H1 (cell line): ENCODE data around the gene NLRP1. TPM values are rescaled to one million over a fixed set of nuclear protein-coding genes. Genes with fewer than 3 reads are reported as not detected.

Experiments
- BCL11A ChIP-seq, 2 experiments: IDR thresholded peaks; one replicate each; pipeline ENCODE4 v1.6.1; 2011; ENCODE audit warnings: low read depth in 2 of 2, low read length in 2 of 2, mild to moderate bottlenecking in 2 of 2
- CEBPB ChIP-seq: IDR thresholded peaks from 2 replicates; pipeline ENCODE4 v1.6.1; 2012; ENCODE audit warnings: low read depth, low read length
- FOSL1 ChIP-seq: IDR thresholded peaks from 2 replicates; pipeline ENCODE4 v1.6.1; 2011; ENCODE audit warnings: mild to moderate bottlenecking, low read depth, low read length, moderate library complexity; ENCODE audit not compliant: insufficient read depth
- GABPA ChIP-seq: IDR thresholded peaks from 2 replicates; pipeline ENCODE4 v1.6.1; 2011; ENCODE audit warnings: mild to moderate bottlenecking, low read length, moderate library complexity, borderline replicate concordance; ENCODE audit not compliant: insufficient read depth
- NANOG ChIP-seq: IDR thresholded peaks from 2 replicates; pipeline ENCODE4 v1.6.1; 2011; ENCODE audit warnings: low read length, low read depth, mild to moderate bottlenecking, inconsistent platforms; ENCODE audit not compliant: insufficient read depth, poor library complexity, severe bottlenecking
- RAD21 ChIP-seq, 2 experiments: IDR thresholded peaks in 1 of 2; conservative IDR thresholded peaks in 1 of 2; 2 replicates each; pipeline ENCODE4 v1.6.1; 2011; ENCODE audit warnings: low read depth in 2 of 2, low read length in 2 of 2, improper control_type of control experiment in 1 of 2, inconsistent platforms in 1 of 2, mild to moderate bottlenecking in 1 of 2, moderate library complexity in 1 of 2
- polyA plus RNA-seq, 7 experiments: library from polyadenylated mRNA; depleted of rRNA in 3 of 7; stranded (reverse) in 5 of 7; unstranded in 2 of 7; fragments of >200 nt in 5 of 7; fragments of 200-250 nt in 2 of 7; gene quantifications; 1 replicate in 5 of 7; 2 replicates in 1 of 7; 4 replicates in 1 of 7; pipeline versions ENCODE4 v1.2.1 to v1.2.3, GENCODE V29; 2011 to 2013; ENCODE audit warnings: missing spikeins in 2 of 7, mixed read lengths in 2 of 7
- total RNA-seq: library from RNA; stranded (reverse); fragmentation: NEBNext Ultra II Directional; extraction: Animal tissue kit (Norgen Biotek cat#: 25700); gene quantifications from 2 replicates; pipeline ENCODE4 v1.2.1, GENCODE V29; 2021
- TF ChIP-seq, protein P1 (sequence below): fragments of 300-600 bp; sonication (generic); IDR thresholded peaks from 2 replicates; pipeline ENCODE4 v1.7.1; 2012; ENCODE audit warnings: low read length, moderate library complexity, mild to moderate bottlenecking, inconsistent platforms; ENCODE audit not compliant: insufficient replicate concordance

NLRP1 gene
- total and polyA plus RNA-seq, 2 of the 8 experiments (the other 6 are each of a cell fraction or from before 2014, with no cell fraction given) = 8.6 to 10.4 TPM

DNA sequence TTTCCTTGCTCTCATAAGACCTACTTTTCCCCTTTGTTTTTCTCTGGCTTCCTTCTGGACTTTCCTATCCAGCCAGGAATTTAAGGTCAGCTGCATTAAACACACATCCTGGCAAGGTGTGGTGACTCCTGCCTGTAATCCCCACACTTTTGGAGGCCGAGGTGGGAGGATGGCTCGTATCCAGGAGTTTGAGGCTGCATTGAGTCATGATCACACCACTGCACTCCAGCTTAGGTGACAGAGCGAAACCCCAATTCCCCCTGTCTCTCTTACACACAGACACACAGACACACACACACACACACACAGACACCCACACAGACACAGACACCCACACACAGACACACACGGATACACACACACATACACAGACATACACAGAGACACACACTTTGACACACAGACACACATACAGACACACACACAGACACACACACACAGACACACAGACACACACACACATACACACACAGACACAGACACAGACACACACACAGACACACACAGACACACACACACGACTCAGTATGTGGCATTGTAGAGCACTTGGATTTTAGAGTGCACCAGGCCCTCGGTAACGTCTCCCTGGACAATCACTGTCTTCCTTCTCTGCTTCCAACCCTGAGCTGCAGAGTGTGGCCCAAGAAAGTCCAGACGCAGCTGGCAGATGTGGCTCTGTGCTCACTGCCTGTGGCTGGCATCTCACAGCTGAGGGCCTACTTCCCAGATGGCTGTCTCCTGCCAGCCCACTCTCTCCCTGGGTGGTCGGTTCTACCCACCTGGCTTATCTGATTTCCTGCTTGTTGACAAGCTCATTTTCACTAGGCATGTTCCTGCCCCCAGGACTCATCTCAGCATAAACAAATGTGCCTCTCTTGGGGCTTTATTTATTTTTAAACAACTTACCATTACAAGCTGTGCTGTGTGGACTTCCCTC lies 39.0 kb downstream of the NLRP1 start (continued):
- TF ChIP-seq, protein P1, sequence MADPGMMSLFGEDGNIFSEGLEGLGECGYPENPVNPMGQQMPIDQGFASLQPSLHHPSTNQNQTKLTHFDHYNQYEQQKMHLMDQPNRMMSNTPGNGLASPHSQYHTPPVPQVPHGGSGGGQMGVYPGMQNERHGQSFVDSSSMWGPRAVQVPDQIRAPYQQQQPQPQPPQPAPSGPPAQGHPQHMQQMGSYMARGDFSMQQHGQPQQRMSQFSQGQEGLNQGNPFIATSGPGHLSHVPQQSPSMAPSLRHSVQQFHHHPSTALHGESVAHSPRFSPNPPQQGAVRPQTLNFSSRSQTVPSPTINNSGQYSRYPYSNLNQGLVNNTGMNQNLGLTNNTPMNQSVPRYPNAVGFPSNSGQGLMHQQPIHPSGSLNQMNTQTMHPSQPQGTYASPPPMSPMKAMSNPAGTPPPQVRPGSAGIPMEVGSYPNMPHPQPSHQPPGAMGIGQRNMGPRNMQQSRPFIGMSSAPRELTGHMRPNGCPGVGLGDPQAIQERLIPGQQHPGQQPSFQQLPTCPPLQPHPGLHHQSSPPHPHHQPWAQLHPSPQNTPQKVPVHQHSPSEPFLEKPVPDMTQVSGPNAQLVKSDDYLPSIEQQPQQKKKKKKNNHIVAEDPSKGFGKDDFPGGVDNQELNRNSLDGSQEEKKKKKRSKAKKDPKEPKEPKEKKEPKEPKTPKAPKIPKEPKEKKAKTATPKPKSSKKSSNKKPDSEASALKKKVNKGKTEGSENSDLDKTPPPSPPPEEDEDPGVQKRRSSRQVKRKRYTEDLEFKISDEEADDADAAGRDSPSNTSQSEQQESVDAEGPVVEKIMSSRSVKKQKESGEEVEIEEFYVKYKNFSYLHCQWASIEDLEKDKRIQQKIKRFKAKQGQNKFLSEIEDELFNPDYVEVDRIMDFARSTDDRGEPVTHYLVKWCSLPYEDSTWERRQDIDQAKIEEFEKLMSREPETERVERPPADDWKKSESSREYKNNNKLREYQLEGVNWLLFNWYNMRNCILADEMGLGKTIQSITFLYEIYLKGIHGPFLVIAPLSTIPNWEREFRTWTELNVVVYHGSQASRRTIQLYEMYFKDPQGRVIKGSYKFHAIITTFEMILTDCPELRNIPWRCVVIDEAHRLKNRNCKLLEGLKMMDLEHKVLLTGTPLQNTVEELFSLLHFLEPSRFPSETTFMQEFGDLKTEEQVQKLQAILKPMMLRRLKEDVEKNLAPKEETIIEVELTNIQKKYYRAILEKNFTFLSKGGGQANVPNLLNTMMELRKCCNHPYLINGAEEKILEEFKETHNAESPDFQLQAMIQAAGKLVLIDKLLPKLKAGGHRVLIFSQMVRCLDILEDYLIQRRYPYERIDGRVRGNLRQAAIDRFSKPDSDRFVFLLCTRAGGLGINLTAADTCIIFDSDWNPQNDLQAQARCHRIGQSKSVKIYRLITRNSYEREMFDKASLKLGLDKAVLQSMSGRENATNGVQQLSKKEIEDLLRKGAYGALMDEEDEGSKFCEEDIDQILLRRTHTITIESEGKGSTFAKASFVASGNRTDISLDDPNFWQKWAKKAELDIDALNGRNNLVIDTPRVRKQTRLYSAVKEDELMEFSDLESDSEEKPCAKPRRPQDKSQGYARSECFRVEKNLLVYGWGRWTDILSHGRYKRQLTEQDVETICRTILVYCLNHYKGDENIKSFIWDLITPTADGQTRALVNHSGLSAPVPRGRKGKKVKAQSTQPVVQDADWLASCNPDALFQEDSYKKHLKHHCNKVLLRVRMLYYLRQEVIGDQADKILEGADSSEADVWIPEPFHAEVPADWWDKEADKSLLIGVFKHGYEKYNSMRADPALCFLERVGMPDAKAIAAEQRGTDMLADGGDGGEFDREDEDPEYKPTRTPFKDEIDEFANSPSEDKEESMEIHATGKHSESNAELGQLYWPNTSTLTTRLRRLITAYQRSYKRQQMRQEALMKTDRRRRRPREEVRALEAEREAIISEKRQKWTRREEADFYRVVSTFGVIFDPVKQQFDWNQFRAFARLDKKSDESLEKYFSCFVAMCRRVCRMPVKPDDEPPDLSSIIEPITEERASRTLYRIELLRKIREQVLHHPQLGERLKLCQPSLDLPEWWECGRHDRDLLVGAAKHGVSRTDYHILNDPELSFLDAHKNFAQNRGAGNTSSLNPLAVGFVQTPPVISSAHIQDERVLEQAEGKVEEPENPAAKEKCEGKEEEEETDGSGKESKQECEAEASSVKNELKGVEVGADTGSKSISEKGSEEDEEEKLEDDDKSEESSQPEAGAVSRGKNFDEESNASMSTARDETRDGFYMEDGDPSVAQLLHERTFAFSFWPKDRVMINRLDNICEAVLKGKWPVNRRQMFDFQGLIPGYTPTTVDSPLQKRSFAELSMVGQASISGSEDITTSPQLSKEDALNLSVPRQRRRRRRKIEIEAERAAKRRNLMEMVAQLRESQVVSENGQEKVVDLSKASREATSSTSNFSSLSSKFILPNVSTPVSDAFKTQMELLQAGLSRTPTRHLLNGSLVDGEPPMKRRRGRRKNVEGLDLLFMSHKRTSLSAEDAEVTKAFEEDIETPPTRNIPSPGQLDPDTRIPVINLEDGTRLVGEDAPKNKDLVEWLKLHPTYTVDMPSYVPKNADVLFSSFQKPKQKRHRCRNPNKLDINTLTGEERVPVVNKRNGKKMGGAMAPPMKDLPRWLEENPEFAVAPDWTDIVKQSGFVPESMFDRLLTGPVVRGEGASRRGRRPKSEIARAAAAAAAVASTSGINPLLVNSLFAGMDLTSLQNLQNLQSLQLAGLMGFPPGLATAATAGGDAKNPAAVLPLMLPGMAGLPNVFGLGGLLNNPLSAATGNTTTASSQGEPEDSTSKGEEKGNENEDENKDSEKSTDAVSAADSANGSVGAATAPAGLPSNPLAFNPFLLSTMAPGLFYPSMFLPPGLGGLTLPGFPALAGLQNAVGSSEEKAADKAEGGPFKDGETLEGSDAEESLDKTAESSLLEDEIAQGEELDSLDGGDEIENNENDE = no peak
- TF ChIP-seq CEBPB = no peak
- TF ChIP-seq RAD21 (IDR thresholded peaks at IDR 0.05 in 1 of 2, conservative IDR thresholded peaks at IDR 0.05 in 1 of 2; ENCODE audit: low read depth in 2 of 2, low read length in 2 of 2) = no peak
- no peak for TF ChIP-seq NANOG
- no peak for TF ChIP-seq FOSL1
- TF ChIP-seq BCL11A (IDR thresholded peaks at IDR 0.05; ENCODE audit: low read depth in 2 of 2, low read length in 2 of 2) = no peak
- no peak for TF ChIP-seq GABPA
